Stimulated activated CD8-positive, alpha-beta memory T cell treated with anti-CD3 and anti-CD28 coated beads, Interleukin-15, amount 100 ng/mL, for 1 hour (primary cell): ENCODE results near the gene GPC1.

ENCODE experiments used
- DNase-seq: peaks from one replicate; pipeline ENCODE4 v3.0.0-alpha.2; 2020; ENCODE audit warnings: low read depth

Gene GPC1

GRCh38 chr2:240397924-240398645 lies 37.4 kb upstream of the GPC1 start:
- DNase-seq: no peak

GRCh38 chr2:240398661-240399267 lies 36.7 kb upstream of the GPC1 start:
- no peak for DNase-seq

GRCh38 chr2:240399419-240400324 lies 35.8 kb upstream of the GPC1 start:
- no peak for DNase-seq

- DNase-seq: no peak
Observed at GRCh38 chr2:240400371-240401161, 34.9 kb upstream of the GPC1 start.

DNA sequence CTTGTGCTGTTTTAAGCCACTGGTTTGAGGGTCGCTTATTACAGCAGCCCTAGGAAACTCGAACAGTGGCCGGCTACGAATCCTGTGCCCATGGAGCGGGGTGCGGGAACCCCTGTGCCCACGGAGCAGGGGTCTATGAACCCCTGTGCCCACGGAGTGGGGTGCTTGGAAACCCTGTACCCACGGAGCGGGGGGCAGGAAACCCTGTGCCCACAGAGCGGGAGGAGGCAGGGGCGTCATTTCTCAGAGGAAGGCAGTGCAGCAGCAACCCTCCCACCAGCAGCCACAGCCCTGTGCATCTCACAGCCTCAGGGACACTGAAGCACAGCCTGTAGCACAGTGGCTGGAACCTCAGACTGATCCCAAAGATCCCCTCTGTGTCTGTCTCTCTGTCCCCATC lies 34.2 kb upstream of the GPC1 start:
- no peak for DNase-seq

DNA sequence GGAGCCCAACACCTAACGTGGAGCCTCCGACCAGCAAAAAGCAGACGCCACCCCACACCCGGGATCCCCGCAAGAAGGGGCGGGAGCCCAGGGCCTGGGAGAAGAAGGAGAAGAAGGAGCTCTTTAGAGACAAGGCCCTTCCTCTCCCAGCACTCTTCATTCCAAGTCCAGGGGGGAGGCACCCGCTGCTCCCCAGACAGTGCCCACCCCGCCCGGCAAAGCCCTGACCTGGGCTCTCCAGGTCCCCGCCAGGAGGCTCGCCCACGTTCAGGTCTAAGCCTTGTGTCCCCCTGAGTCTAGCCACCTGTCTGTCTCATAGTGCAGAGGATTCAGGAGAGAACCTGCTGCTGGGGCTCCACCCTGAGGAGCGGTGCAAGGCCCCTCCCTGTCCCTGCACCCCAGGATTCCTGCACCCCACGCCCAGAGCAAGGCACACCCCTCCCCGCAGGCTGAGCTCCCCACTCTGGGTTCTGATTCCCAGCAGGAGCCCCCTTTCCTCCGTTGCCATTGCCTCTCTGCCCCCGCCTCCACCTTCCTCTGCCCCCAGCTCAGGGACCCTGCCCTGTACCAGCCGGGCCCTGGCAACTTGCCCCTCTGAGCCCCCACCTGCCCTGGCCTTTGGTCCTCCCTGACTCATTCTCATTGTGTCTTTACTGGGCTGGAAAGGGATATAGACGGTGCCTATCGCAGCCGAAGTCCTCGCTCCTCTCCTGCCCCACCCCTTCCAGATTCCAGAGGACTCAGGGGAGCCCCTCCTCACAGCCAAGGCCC lies 33.5 kb upstream of the GPC1 start:
- no peak for DNase-seq

- no peak for DNase-seq
Observed at GRCh38 chr2:240402566-240403272, 32.7 kb upstream of the GPC1 start.

- DNase-seq: no peak
Observed at GRCh38 chr2:240403396-240404104, 31.9 kb upstream of the GPC1 start.

GRCh38 chr2:240404174-240404852 lies 31.1 kb upstream of the GPC1 start:
- no peak for DNase-seq

GRCh38 chr2:240405133-240405532 lies 30.3 kb upstream of the GPC1 start:
- no peak for DNase-seq

DNA sequence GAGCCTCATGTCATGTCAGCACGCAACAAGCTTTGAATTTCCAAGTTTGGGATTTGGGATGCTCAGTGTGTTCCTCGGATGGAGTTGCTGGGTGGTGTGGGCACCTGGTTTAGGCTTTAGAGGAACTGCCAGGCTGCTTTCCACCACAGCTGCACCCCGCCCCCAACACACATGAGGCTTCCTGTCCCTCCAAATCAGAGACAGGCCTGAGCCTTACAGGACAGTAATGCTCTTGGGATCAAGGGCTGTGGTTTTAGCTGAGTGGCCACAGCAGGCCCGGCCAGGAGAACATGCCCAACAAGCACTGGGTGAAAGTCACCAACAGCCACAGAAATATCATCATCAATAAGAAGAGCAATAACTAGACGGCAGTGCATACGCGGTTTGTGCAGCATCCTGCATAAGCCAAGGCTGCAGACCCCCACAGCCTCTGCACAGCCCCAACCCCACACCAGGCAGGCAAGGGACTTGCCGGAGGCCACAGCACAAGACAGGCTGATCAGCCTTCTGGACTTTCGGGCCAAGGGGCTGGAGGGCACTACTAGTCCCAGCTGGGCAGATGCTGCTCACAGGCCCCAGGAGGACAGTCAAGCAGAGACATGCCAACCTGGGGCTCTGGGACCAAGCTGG lies 29.7 kb upstream of the GPC1 start:
- DNase-seq: no peak

GRCh38 chr2:240407090-240407489 lies 28.4 kb upstream of the GPC1 start:
- DNase-seq: no peak

DNA sequence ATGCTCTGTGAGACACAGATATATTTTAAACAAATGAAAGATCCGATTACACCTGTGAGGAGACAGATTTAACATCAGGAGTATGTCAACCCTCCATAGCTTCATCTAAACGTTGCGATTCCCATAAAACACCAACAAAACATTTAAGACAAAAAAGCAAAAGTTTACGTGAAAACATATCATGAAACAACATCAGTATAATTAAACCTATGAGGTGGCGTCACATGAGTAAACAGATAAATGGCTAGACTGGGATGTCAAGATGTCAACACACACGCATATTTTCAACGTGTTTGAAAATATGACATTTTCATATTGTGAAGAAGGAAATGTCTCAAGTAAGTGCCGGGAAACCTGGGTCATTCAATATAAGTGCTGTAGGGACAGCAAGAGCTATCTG lies 25.5 kb upstream of the GPC1 start:
- DNase-seq: no peak

GRCh38 chr2:240410808-240411207 lies 24.7 kb upstream of the GPC1 start:
- DNase-seq: no peak

DNA sequence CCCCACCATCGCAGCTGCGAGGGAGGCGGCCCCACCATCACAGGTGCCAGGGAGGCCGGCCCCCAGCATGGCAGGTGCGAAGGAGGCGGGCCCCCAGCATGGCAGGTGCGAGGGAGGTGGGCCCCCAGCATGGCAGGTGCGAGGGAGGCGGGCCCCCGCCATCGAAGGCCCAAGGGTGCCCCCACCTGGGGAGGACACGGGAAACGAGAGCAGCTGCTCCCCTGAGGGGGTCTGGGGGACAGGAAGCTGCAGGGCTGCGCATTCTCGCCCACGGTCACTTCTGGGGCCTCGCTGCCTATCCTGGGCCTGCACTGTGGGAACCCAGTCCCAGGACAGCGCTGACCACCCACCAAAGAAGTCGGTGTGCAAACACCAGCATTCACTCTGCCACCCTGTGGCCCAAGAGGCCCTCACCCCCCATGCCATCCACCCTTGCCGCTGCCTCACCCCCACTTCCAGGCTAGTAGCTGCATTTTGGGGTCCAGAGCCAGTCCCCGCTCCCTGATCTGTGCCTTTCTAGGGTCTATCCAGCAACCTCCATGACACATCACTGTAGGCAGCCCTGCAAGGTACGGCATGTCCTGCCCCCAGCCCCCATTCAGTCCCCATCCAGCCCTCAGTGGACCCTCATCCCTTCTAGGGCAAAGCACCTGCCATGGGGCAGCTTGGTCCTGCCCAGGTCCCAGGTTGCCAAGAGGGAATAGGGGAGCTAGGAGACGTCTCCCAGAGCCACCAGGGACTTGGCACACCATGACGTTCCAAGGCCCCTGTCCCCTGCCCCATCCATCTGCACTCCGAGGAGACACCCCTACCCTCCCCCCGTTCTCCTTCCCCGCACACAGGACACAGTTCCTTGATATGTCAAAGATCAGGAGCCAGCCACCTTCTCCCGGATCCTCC lies 24.0 kb upstream of the GPC1 start:
- no peak for DNase-seq

DNA sequence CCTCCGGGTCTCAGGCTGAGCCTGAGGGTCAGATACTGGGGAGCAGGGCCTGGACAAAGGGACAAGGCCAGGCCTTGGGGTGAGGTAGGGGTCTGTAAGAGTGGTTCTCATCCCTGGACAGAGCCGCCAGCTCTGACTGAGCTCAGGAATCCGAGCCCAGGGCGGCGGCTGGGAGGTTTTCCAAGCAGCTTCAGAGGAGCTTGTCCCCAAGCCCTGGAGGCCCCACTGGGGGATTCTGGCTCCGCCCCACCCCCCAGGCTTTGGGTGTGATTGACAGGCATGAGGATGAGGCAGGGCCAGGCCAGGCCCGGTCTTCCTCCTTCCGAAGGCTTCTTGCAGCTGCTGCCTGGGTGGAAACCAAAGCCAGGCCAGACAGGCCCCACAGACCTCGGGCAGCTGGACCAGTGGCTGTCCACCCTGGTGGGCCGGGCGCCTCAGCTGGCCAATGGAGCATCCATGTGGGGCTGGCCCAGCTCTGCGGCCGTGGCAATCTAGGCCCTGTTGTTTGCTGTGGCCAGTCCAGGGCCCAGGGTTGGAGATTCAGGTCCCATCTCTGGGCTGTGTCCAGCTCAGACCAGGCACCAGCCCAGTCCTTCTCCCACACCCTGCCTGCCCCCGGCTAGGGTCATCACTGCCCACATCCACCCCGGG lies 23.1 kb upstream of the GPC1 start:
- no peak for DNase-seq
